AG04450 (cell line): ENCODE results near the gene PRKAG1. TPM values are rescaled to one million over a fixed set of nuclear protein-coding genes. Genes with fewer than 3 reads are reported as not detected.

Source experiments
- CTCF ChIA-PET: fragments of 300-600, 350-600 bp; formaldehyde crosslinking; extraction: SDS; loops from one replicate; lab custom pipeline; 2022; ENCODE audit warnings: antibody characterized with exemption, inconsistent platforms; lab: Charles Lee
- POLR2A ChIA-PET: fragments of 350-600 bp; formaldehyde crosslinking; extraction: SDS; loops from one replicate; lab custom pipeline; 2021; ENCODE audit warnings: antibody characterized with exemption, inconsistent platforms; lab: Yijun Ruan, JAX
- DNase-seq: peaks from one replicate; pipeline ENCODE4 v3.0.0-alpha.2; 2011; ENCODE audit warnings: low read depth, low spot score
- H3K27ac ChIP-seq: one replicate; pipeline ENCODE4 v1.5.1; 2012; ENCODE audit warnings: low read depth, low read length, control low read depth
- H3K27me3 ChIP-seq: one replicate; pipeline ENCODE4 v1.6.0; 2012; ENCODE audit warnings: low read length; ENCODE audit not compliant: control insufficient read depth, insufficient read depth
- H3K4me3 ChIP-seq: 2 replicates; pipeline ENCODE4 v1.5.1; 2011; ENCODE audit warnings: mild to moderate bottlenecking, low read depth, low read length, control low read depth
- H3K9me3 ChIP-seq: 2 replicates; pipeline ENCODE4 v1.5.1; 2012; ENCODE audit warnings: low read length; ENCODE audit not compliant: control insufficient read depth, insufficient read depth
- CTCF ChIP-seq: IDR thresholded peaks from 2 replicates; pipeline ENCODE4 v1.5.1; 2011; ENCODE audit warnings: low read depth, low read length, control low read depth, inconsistent platforms
- polyA plus RNA-seq: library from polyadenylated mRNA; depleted of rRNA; stranded (reverse); fragments of >200 nt; gene quantifications from 2 replicates; pipeline ENCODE4 v1.2.3, GENCODE V29; 2011

The PRKAG1 gene
- polyA plus RNA-seq, 1 experiment, result 130 TPM

- no peak for DNase-seq
- no peaks in the 10 kb centered on the region for H3K27me3 ChIP-seq
- H3K9me3 ChIP-seq, result no peaks in the 10 kb centered on the region; the same call in 1 of the 2 replicates
- TF ChIP-seq CTCF, result no peak
- H3K4me3 ChIP-seq, result peak overlapping the region; percentile 94
- H3K27ac ChIP-seq, result peak overlapping the region; percentile 98
- ChIA-PET POLR2A (interaction anchor here (0.5 to 1.0 kb wide), 4 partner anchors 14 to 202 kb away, joined by 3 to 6 read pairs (median 4); no protein-coding TSS in a partner anchor), CTCF (interaction anchor here (0.9 to 1.9 kb wide), 6 partner anchors 9 to 69 kb away, joined by 3 to 9 read pairs (median 4); no protein-coding TSS in a partner anchor)
These were observed 499 bp upstream of the PRKAG1 start for GRCh38 chr12:49019120-49019430.

- Histone ChIP-seq H3K27me3 (no peaks in the 10 kb centered on the region), H3K9me3 (no peaks in the 10 kb centered on the region; the same call in 1 of the 2 replicates), H3K4me3 (peak overlapping the region; percentile 94), H3K27ac (peak overlapping the region; percentile 98)
- 0 out of 2 replicates have a peak, but pooled peaks have one; percentile 25 for TF ChIP-seq CTCF
- ChIA-PET CTCF (interaction anchor here (1.0 to 4.6 kb wide), 3 partner anchors 9 to 21 kb away, joined by 3 to 34 read pairs (median 4); no protein-coding TSS in a partner anchor), POLR2A (interaction anchor here (0.9 to 1.0 kb wide), 3 partner anchors 12 to 205 kb away, joined by 3 to 5 read pairs (median 3); partner anchors contain the start of gene RHEBL1)
- no peak for DNase-seq
These were observed 700 bp downstream of the PRKAG1 start for GRCh38 chr12:49017891-49018260.

GRCh38 chr12:49015196-49015595, 3.4 kb downstream of the PRKAG1 start:
- Histone ChIP-seq H3K4me3 (no peak overlapping the region), H3K27ac (no peak overlapping the region), H3K27me3 (no peaks in the 10 kb centered on the region), H3K9me3 (no peaks in the 10 kb centered on the region; the same call in 1 of the 2 replicates)
- DNase-seq, result no peak
- CTCF ChIA-PET, result interaction anchor here (1.4 to 4.6 kb wide), 3 partner anchors 18 to 162 kb away, joined by 4 to 34 read pairs (median 6); no protein-coding TSS in a partner anchor
- TF ChIP-seq CTCF, result no peak
- POLR2A ChIA-PET, result no interaction called here

- ChIA-PET CTCF (interaction anchor here (0.5 to 4.6 kb wide), 6 partner anchors 18 to 161 kb away, joined by 3 to 34 read pairs (median 5); partner anchors contain the start of gene ARF3), POLR2A (no interaction called here)
- Histone ChIP-seq H3K9me3 (no peaks in the 10 kb centered on the region; the same call in 1 of the 2 replicates), H3K4me3 (no peak overlapping the region), H3K27ac (no peak overlapping the region), H3K27me3 (no peaks in the 10 kb centered on the region)
- peak; percentile 48 for TF ChIP-seq CTCF
- no peak for DNase-seq
These were observed 4.0 kb downstream of the PRKAG1 start for GRCh38 chr12:49014547-49014946.

- POLR2A ChIA-PET, result interaction anchor here (1.2 kb wide), 1 partner anchor 17 kb away, joined by 3 read pairs; no protein-coding TSS in a partner anchor
- TF ChIP-seq CTCF, result no peak
- CTCF ChIA-PET, result interaction anchor here (1.1 to 3.1 kb wide), 3 partner anchors 17 to 39 kb away, joined by 3 to 9 read pairs (median 6); no protein-coding TSS in a partner anchor
These were observed 5.1 kb downstream of the PRKAG1 start for GRCh38 chr12:49013428-49013827.

More at GRCh38 chr12:49013428-49013827, 5.1 kb downstream of the PRKAG1 start:
- H3K27me3 ChIP-seq, result no peaks in the 10 kb centered on the region
- H3K4me3 ChIP-seq, result no peak overlapping the region
- H3K27ac ChIP-seq, result no peak overlapping the region
- H3K9me3 ChIP-seq, result no peaks in the 10 kb centered on the region; the same call in 1 of the 2 replicates
- no peak for DNase-seq
